Tongue (tissue), 2 donors: ENCODE measurements around the gene CCDC24. TPM values are rescaled to one million over a fixed set of nuclear protein-coding genes. Genes with fewer than 3 reads are reported as not detected.

ENCODE experiments used
- DNase-seq: peaks from one replicate; pipeline ENCODE4 v3.0.0-alpha.2; 2015
- total RNA-seq: library from RNA; depleted of rRNA; stranded (reverse); fragments of >200 nt; gene quantifications from one replicate; pipeline ENCODE4 v1.2.3, GENCODE V29; 2014

The CCDC24 gene
- total RNA-seq, 1 donor from 2014 or later = 3.2 TPM

GRCh38 chr1:44025816-44026215 lies 34.4 kb downstream of the CCDC24 start:
- DNase-seq = no peak

GRCh38 chr1:44027320-44027719 lies 35.9 kb downstream of the CCDC24 start:
- DNase-seq = no peak

GRCh38 chr1:44029260-44029910 lies 38.0 kb downstream of the CCDC24 start:
- DNase-seq = no peak

- DNase-seq = peak; percentile 93
Observed at GRCh38 chr1:44029911-44030604, 38.7 kb downstream of the CCDC24 start.

GRCh38 chr1:44030605-44031251 lies 39.3 kb downstream of the CCDC24 start:
- DNase-seq = peak; percentile 67

GRCh38 chr1:44031252-44032169 lies 40.1 kb downstream of the CCDC24 start, which contains the start of gene SLC6A9:
Gene SLC6A9, minus strand, starts transcription at chr1:44031462. Its CDS starts 7,185 bp downstream, at chr1:44024277.
- DNase-seq = peak; percentile 85

GRCh38 chr1:44032170-44032790 lies 40.9 kb downstream of the CCDC24 start:
- DNase-seq = no peak

GRCh38 chr1:44033041-44033575 lies 41.7 kb downstream of the CCDC24 start:
- no peak for DNase-seq

- no peak for DNase-seq
Observed at GRCh38 chr1:44033756-44034155, 42.4 kb downstream of the CCDC24 start.

- no peak for DNase-seq
Observed at GRCh38 chr1:44034423-44034822, 43.0 kb downstream of the CCDC24 start.

- DNase-seq = no peak
Observed at GRCh38 chr1:44034976-44035716, 43.7 kb downstream of the CCDC24 start.

- peak; percentile 46 for DNase-seq
Observed at GRCh38 chr1:44035726-44036408, 44.5 kb downstream of the CCDC24 start.

GRCh38 chr1:44036409-44037139 lies 45.2 kb downstream of the CCDC24 start:
- DNase-seq = peak; percentile 82

- DNase-seq = no peak
Observed at GRCh38 chr1:44037154-44037553, 45.8 kb downstream of the CCDC24 start.

- no peak for DNase-seq
Observed at GRCh38 chr1:44038876-44039657, 47.7 kb downstream of the CCDC24 start.

GRCh38 chr1:44040418-44040817 lies 49.0 kb downstream of the CCDC24 start:
- no peak for DNase-seq

GRCh38 chr1:44040846-44041245 lies 49.4 kb downstream of the CCDC24 start:
- no peak for DNase-seq
